ENCODE measurements around the gene TRIM74.
"Not testable (repeated sequence)": the region's sequence is repeated elsewhere in the genome, so short reads cannot be mapped to it uniquely, and the experiment has no call there.

Gene TRIM74

GRCh38 chr7:72919256-72919775 is 50.0 kb downstream of the TRIM74 start:
- Histone ChIP-seq H3K4me3 (ENCODE audit: low read depth, low read length) (no peak overlapping the region), H3K9me3 (ENCODE audit: control insufficient read depth, low read length) (no peaks in the 10 kb centered on the region), H3K4me1 (peaks cover 2% of the 10 kb centered on the region), H2AFZ (no peak overlapping the region), H3K27me3 (ENCODE audit: control insufficient read depth, insufficient read depth, low read length) (no peaks in the 10 kb centered on the region), H3K36me3 (ENCODE audit: control insufficient read depth, insufficient read depth, low read length) (no peaks in the 10 kb centered on the region), H3K9ac (no peak overlapping the region), H3K4me2 (ENCODE audit: low read length) (no peak overlapping the region), H3K79me2 (peaks cover 27% of the 10 kb centered on the region), H3K27ac (no peak overlapping the region)
- TF ChIP-seq CTCF (IDR thresholded peaks at IDR 0.05), result no peak

GRCh38 chr7:72914756-72915525 is 54.3 kb downstream of the TRIM74 start:
- TF ChIP-seq CTCF (IDR thresholded peaks at IDR 0.05), result peak; percentile 65
- not testable (repeated sequence) for H3K36me3 ChIP-seq (ENCODE audit: control insufficient read depth, insufficient read depth, low read length); H2AFZ ChIP-seq; H3K4me3 ChIP-seq (ENCODE audit: low read depth, low read length); H3K9ac ChIP-seq; H3K27me3 ChIP-seq (ENCODE audit: control insufficient read depth, insufficient read depth, low read length); H3K27ac ChIP-seq; H3K4me1 ChIP-seq; H3K9me3 ChIP-seq (ENCODE audit: control insufficient read depth, low read length); H3K4me2 ChIP-seq (ENCODE audit: low read length)
- peaks cover 10% of the 10 kb centered on the region for H3K79me2 ChIP-seq

- H3K4me3 ChIP-seq (ENCODE audit: low read depth, low read length), result not testable (repeated sequence)
These were observed 55.5 kb downstream of the TRIM74 start for GRCh38 chr7:72913750-72914149.

GRCh38 chr7:72911395-72911794 is 57.9 kb downstream of the TRIM74 start:
- peaks cover 28% of the 10 kb centered on the region for H3K79me2 ChIP-seq
- not testable (repeated sequence) for H3K4me1 ChIP-seq; H3K36me3 ChIP-seq (ENCODE audit: control insufficient read depth, insufficient read depth, low read length); H3K4me3 ChIP-seq (ENCODE audit: low read depth, low read length); H3K27me3 ChIP-seq (ENCODE audit: control insufficient read depth, insufficient read depth, low read length); H3K4me2 ChIP-seq (ENCODE audit: low read length); H3K9ac ChIP-seq; H3K27ac ChIP-seq; H2AFZ ChIP-seq; H3K9me3 ChIP-seq (ENCODE audit: control insufficient read depth, low read length)

More at GRCh38 chr7:72913750-72914149, 55.5 kb downstream of the TRIM74 start:
- H3K79me2 ChIP-seq, result peaks cover 18% of the 10 kb centered on the region
- not testable (repeated sequence) for H3K4me1 ChIP-seq; H3K27ac ChIP-seq; H3K9ac ChIP-seq; H3K9me3 ChIP-seq (ENCODE audit: control insufficient read depth, low read length); H3K4me2 ChIP-seq (ENCODE audit: low read length); H2AFZ ChIP-seq; H3K36me3 ChIP-seq (ENCODE audit: control insufficient read depth, insufficient read depth, low read length); H3K27me3 ChIP-seq (ENCODE audit: control insufficient read depth, insufficient read depth, low read length)

Measured in parathyroid adenoma (tissue), 2 donors.